ENCODE measurements around the gene ARHGAP5.

Gene ARHGAP5

GRCh38 chr14:32202998-32203882, 126.1 kb downstream of the ARHGAP5 start, which contains the start of gene RNU6-8:
Gene RNU6-8 (minus strand): TSS chr14:32203269.
- Histone ChIP-seq H3K27ac (peak within 1 kb of the TSS in 10 of 11 experiments; percentile 71 to 97 (median 93); a peak in 20 of 22 replicates), H3K4me2 (peak within 1 kb of the TSS; percentile 87 to 99 (median 93)), H3K9ac (peak within 1 kb of the TSS; percentile 43 to 96 (median 92); a peak in 21 of 22 replicates), H3K36me3 (no peaks in the 10 kb centered on the region), H3K4me3 (peak within 1 kb of the TSS; percentile 49 to 81 (median 76)), H3K4me1 (peaks cover 27 to 62% (median 40%) of the 10 kb centered on the region in 10 experiments), H4K20me1 (no peaks in the 10 kb centered on the region), H3K9me3 (replicated peaks in 1 of 11) (no peaks in the 10 kb centered on the region), H3K27me3 (peaks cover 0 to 26% (median 4%) of the 10 kb centered on the region in 11 experiments; a peak in 9 of 22 replicates)
- TF ChIP-seq Cebpa-rat (IDR thresholded peaks at IDR 0.05): no peak

GRCh38 chr14:32203928-32204357, 126.8 kb downstream of the ARHGAP5 start:
- Histone ChIP-seq H3K4me3 (peak overlapping the region; percentile 49 to 81 (median 76); a peak in 19 of 20 replicates), H3K27ac (peak overlapping the region in 8 of 11 experiments; percentile 82 to 96 (median 93); a peak in 9 of 22 replicates), H3K9ac (peak overlapping the region in 9 of 11 experiments; percentile 83 to 96 (median 94); a peak in 18 of 22 replicates), H4K20me1 (no peaks in the 10 kb centered on the region), H3K9me3 (replicated peaks in 1 of 11) (no peaks in the 10 kb centered on the region), H3K4me2 (peak overlapping the region; percentile 87 to 99 (median 93)), H3K4me1 (peaks cover 27 to 62% (median 40%) of the 10 kb centered on the region in 10 experiments), H3K36me3 (no peaks in the 10 kb centered on the region), H3K27me3 (peaks cover 0 to 26% (median 4%) of the 10 kb centered on the region in 11 experiments; a peak in 9 of 22 replicates)
- TF ChIP-seq Cebpa-rat (IDR thresholded peaks at IDR 0.05): no peak

GRCh38 chr14:32205554-32205953, 128.4 kb downstream of the ARHGAP5 start:
- H3K9me3 ChIP-seq (replicated peaks in 1 of 11): no peaks in the 10 kb centered on the region
- TF ChIP-seq Cebpa-rat (IDR thresholded peaks at IDR 0.05): peak in 3 of 11 experiments; percentile 8 to 67 (median 57); a peak in 5 of 22 replicates
- no peak overlapping the region for H3K27ac ChIP-seq
- H4K20me1 ChIP-seq: no peaks in the 10 kb centered on the region
- peaks cover 21 to 54% (median 32%) of the 10 kb centered on the region in 10 experiments for H3K4me1 ChIP-seq
- no peak overlapping the region for H3K9ac ChIP-seq
- peak overlapping the region in 8 of 11 experiments; percentile 1 to 80 (median 58); a peak in 15 of 22 replicates for H3K4me2 ChIP-seq
- H3K27me3 ChIP-seq: peaks cover 0 to 26% (median 4%) of the 10 kb centered on the region in 11 experiments; a peak in 9 of 22 replicates
- no peak overlapping the region for H3K4me3 ChIP-seq
- no peaks in the 10 kb centered on the region for H3K36me3 ChIP-seq

GRCh38 chr14:32205984-32206383, 128.9 kb downstream of the ARHGAP5 start:
- H3K36me3 ChIP-seq: no peaks in the 10 kb centered on the region
- no peak for TF ChIP-seq Cebpa-rat (IDR thresholded peaks at IDR 0.05)
- H3K9ac ChIP-seq: no peak overlapping the region
- H3K4me3 ChIP-seq: no peak overlapping the region
- H3K4me1 ChIP-seq: peaks cover 20 to 52% (median 31%) of the 10 kb centered on the region in 10 experiments
- H4K20me1 ChIP-seq: no peaks in the 10 kb centered on the region
- no peaks in the 10 kb centered on the region for H3K9me3 ChIP-seq (replicated peaks in 1 of 11)
- peaks cover 0 to 26% (median 4%) of the 10 kb centered on the region in 11 experiments; a peak in 9 of 22 replicates for H3K27me3 ChIP-seq
- no peak overlapping the region for H3K27ac ChIP-seq
- H3K4me2 ChIP-seq: peak overlapping the region in 8 of 11 experiments; percentile 1 to 80 (median 58); a peak in 15 of 22 replicates

- Histone ChIP-seq H3K4me3 (no peak overlapping the region), H3K4me1 (peaks cover 18 to 48% (median 31%) of the 10 kb centered on the region in 10 experiments), H3K9ac (no peak overlapping the region), H3K36me3 (no peaks in the 10 kb centered on the region), H3K9me3 (replicated peaks in 1 of 11) (no peaks in the 10 kb centered on the region), H3K4me2 (peak overlapping the region in 5 of 11 experiments; percentile 45 to 80 (median 72); a peak in 8 of 22 replicates), H3K27ac (no peak overlapping the region), H4K20me1 (no peaks in the 10 kb centered on the region), H3K27me3 (peaks cover 0 to 26% (median 4%) of the 10 kb centered on the region in 11 experiments; a peak in 9 of 22 replicates)
- TF ChIP-seq Cebpa-rat (IDR thresholded peaks at IDR 0.05): no peak
These were observed 129.4 kb downstream of the ARHGAP5 start for GRCh38 chr14:32206552-32206951.

GRCh38 chr14:32208490-32208889, 131.4 kb downstream of the ARHGAP5 start:
- peaks cover 0 to 11% (median 4%) of the 10 kb centered on the region in 11 experiments; a peak in 9 of 22 replicates for H3K27me3 ChIP-seq
- H4K20me1 ChIP-seq: no peaks in the 10 kb centered on the region
- H3K4me3 ChIP-seq: no peak overlapping the region
- H3K4me2 ChIP-seq: no peak overlapping the region
- no peaks in the 10 kb centered on the region for H3K9me3 ChIP-seq (replicated peaks in 1 of 11)
- no peak for TF ChIP-seq Cebpa-rat (IDR thresholded peaks at IDR 0.05)
- H3K4me1 ChIP-seq: peaks cover 8 to 29% (median 19%) of the 10 kb centered on the region in 10 experiments
- no peak overlapping the region for H3K27ac ChIP-seq
- H3K9ac ChIP-seq: no peak overlapping the region
- H3K36me3 ChIP-seq: no peaks in the 10 kb centered on the region

Data from BLaER1 treated with 17β-estradiol and CSF1 and Interleukin-3, amounts not matched to agents 10 nM and 100 nM (cell line).